GM19372 (cell line): ENCODE results near the gene BEST1.

Experiments
- ATAC-seq: cut with Tn5 transposase; IDR thresholded peaks from one replicate; pipeline ENCODE4 v1.9.1; 2021; ENCODE audit warnings: mild to moderate bottlenecking, low read depth, moderate library complexity; ENCODE audit not compliant: unreplicated experiment

Gene BEST1

GRCh38 chr11:61914471-61915171, 35.5 kb upstream of the BEST1 start:
- no peak for ATAC-seq

GRCh38 chr11:61916737-61917333, 33.3 kb upstream of the BEST1 start:
- no peak for ATAC-seq

GRCh38 chr11:61917334-61918109, 32.6 kb upstream of the BEST1 start, which contains the start of gene RAB3IL1:
RAB3IL1 (minus strand) TSS chr11:61917566; CDS start chr11:61917367, 199 bp downstream.
- ATAC-seq: no peak

- no peak for ATAC-seq
Observed at GRCh38 chr11:61918251-61918937, 31.8 kb upstream of the BEST1 start.

GRCh38 chr11:61918938-61919704, 31.0 kb upstream of the BEST1 start:
- ATAC-seq: no peak

- no peak for ATAC-seq
Observed at GRCh38 chr11:61919705-61920631, 30.2 kb upstream of the BEST1 start.

GRCh38 chr11:61921446-61921845, 28.7 kb upstream of the BEST1 start:
- ATAC-seq: no peak

GRCh38 chr11:61922539-61922938, 27.6 kb upstream of the BEST1 start:
- ATAC-seq: no peak

- no peak for ATAC-seq
Observed at GRCh38 chr11:61923166-61924063, 26.7 kb upstream of the BEST1 start.

- ATAC-seq: no peak
Observed at GRCh38 chr11:61924064-61924455, 26.1 kb upstream of the BEST1 start.

GRCh38 chr11:61925736-61926135, 24.4 kb upstream of the BEST1 start:
- no peak for ATAC-seq

- no peak for ATAC-seq
Observed at GRCh38 chr11:61926235-61926634, 23.9 kb upstream of the BEST1 start.

- no peak for ATAC-seq
Observed at GRCh38 chr11:61927501-61927900, 22.6 kb upstream of the BEST1 start.

GRCh38 chr11:61928606-61929005, 21.5 kb upstream of the BEST1 start:
- ATAC-seq: no peak

- no peak for ATAC-seq
Observed at GRCh38 chr11:61930933-61931332, 19.2 kb upstream of the BEST1 start.

- ATAC-seq: no peak
Observed at GRCh38 chr11:61935861-61936260, 14.3 kb upstream of the BEST1 start.

- ATAC-seq: no peak
Observed at GRCh38 chr11:61940466-61940865, 9.7 kb upstream of the BEST1 start.

- ATAC-seq: no peak
Observed at GRCh38 chr11:61945191-61945590, 5.0 kb upstream of the BEST1 start.
